ENCODE data around the gene CTU1.

CTU1 gene

DNA sequence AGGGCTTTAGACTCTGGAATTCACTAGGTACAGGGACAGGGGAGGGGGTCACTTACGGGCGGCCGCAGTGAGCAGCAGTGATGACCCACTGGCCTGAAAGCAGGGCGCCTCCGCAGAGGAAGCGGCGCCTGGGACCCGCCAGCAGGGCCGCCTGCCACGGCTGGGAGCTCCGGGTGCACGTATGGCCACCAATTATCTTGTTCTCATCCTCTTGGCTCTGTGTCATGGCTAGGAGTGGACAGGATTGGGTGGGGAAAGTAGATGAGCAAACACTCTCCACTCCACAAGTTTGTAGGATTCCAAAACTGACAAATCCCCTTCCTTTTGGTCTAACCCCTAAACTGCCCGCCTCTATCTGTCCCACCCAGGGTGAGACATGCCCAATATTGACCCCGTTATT is 26.7 kb downstream of the CTU1 start:
- DNase-seq = no peak

DNA sequence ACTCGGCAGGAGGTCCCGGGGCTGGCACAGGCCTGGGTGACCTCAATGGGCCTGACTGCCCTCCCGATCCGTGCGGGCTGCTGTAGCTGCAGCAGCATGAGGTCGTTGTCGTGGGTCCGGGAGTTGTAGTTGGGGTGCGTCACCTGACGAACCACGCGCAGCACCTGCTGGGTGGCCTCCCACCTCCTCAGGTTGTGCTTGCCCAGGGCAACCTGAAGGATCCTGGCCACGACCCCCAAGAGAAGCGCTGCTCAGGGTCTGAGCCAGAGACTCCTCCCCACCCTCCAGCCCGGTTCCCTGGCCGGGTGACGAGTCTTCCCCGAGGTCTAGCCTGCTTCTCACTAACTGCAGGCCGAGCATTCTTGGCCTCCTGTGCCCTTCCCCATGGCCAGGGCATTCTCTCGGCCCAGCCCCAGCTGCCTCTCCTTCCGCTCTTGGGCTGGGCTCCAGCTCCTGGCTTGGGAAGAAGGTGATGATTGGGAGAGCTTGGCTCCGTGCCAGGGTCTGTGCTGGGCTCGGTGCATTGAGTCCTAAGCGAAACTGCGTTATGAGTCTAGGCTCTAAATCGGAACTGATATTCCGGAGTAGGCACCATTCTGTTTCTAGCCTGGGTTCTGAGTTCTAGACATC is 28.6 kb downstream of the CTU1 start:
- no peak for DNase-seq

DNA sequence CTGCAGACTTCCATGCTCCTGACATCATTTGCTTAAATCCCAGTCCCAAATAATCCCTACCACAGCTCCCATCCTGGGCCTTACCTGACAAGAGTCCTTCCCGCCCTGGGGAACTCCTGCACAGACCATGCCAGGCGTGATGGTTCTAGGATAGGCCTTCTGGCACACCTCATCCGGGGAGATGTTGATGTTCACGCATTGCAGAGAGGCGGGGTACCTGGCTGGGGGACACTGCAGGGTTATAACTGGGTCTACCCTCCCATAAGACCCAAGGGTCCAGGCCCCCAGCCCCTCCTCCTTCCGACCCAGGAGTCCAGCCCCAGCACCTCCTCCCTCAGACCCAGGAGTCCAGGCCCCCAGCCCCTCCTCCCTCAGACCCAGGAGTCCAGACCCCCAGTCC is 29.5 kb downstream of the CTU1 start:
- DNase-seq = no peak

DNA sequence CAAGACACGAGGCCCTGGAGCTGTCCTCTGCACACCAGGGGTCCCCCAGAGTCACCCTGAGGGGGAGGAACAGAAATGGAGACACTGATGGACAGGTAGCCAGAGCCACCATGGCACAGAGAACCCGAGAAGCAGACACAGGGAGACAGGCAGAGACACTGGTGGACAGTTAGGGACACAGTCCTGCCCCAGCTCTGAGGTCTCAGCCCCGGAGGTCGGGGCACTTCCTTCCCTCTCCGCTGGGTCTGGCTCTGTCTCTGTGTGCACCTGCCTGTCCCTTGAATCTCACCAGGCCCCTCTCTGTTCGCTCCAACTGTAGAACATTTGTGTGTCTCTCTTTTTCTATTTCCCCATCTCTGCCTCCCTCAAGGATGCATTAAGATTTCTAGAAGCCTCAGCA is 30.1 kb downstream of the CTU1 start:
- no peak for DNase-seq

DNA sequence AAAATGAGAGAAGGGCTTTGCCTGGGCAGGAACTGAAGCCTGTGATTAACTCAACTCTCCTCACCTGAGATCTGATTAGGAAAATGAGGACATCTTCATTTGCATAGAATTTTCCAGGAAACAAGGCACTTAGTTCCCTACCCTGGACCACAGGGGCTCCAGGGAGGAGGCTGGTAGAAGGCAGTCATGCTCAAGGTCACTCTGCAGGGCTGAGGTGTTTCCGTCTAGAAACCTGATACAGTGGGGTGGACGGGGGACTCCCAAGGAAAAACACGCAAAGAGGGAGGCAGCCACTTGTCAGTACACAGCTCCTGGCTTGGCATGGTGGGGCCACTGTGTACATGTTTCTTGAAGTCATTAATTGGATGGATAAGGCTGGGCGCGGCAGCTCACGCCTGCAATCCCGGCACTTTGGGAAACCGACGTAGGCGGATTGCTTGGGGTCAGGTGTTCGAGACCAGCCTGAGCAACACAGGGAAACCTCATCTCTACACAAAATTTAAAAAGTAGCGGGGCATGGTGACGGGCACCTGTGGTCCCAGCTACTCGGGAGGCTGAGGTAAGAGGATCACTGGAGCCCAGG is 31.5 kb downstream of the CTU1 start:
- DNase-seq = no peak

DNA sequence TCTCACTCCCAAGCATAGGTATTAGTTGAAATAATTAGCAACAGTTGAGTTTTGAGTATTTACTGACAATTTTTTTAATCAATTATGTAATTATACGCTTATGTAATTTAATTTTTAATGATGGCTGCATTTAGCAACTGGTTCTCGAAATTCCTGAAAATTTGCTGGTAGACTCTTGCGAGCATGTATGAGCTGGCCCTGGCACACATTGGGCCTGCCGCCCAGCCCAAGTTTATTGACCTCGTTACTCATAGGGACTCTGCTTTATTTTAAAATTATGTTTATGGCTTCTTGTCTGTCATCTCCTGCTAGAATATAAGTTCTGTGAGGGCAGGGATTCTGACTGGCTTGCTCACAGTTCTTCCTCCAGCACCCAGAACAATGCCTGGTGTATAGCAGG is 32.2 kb downstream of the CTU1 start:
- DNase-seq = no peak

DNA sequence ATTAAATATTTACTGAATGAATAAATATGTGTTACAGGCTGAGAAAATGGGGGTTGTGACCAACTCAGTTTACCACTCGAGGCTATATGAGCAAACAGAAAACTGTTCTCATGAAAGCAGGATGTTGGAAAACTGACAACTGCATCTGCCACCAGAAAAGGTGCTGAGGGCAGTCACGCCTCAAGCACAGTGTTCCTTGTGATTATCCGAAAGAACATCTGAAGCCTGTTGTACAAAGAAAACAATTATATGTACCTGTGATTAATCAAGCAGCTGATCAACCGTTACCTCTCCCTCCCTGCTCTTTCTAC is 37.2 kb downstream of the CTU1 start:
- no peak for DNase-seq

DNA sequence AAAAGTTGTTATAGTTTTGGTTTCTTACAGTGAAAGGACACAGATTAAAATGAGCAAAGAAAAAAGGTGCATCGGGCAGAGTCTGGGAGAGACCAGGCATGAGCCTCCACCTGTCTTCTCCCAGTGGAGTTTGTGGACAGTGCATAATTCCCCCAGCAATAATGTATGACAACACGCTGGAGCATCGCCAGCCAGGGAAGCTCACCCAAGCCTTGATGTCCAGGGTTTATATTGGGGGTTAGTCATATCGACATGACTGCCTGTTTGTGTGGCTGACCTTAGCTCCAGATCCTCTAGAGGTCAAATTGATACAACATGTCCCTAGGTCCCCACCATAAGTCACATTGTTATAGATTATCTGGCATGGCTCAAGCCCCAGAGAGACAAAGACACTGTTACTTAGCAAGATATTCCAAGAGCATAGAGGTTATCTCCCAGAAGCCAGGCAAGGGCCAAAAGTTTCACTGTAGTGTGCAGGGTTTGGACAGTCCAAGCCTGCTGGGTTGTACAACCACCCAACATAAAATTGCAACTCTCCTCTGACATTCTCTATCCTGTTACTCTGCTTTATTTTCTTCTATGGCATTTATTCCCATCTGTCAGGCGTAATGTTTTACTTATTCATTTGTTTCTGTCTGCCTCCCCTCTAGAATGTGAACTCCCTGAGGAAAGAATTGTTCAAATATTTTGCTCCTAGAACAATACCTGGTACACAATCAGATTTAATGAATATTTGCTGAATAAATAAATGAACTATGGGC is 37.7 kb downstream of the CTU1 start:
- DNase-seq = no peak

DNA sequence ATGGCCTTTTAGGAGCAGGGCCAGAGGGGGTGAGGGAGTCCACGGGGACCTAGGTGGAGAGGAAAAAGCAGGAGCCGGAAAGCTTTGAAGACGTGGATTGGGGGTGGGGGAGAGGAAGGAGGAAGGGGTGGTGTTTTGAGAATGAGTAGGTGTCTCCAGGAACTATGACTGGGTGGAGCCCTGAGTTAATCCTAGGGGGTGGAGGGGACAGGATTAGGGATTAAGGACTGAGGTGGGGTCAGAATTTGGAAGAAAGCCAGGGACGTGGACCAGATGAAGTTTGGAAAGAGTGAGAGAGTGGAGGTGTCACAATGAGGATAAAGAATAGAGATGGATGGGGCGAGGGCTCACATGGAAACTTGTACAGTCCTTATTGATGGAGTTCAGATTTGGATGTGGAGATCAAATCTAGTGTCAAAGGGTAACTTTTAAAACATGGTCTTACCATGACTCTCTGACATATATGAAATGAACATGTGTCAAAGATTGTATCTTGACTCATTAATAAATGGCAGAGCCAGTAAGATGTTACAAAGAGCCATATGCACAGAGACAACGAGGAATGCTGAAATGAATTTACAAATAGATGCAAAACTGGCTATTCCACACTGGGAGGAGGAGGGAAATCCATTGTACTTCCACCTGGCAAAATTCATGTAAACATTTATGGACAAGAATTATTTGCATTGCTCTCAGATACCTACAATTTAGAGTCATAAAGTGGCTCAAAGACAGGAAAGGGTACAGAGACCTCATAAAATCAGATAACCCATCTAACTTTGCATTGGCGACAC is 41.6 kb downstream of the CTU1 start:
- DNase-seq = no peak

DNA sequence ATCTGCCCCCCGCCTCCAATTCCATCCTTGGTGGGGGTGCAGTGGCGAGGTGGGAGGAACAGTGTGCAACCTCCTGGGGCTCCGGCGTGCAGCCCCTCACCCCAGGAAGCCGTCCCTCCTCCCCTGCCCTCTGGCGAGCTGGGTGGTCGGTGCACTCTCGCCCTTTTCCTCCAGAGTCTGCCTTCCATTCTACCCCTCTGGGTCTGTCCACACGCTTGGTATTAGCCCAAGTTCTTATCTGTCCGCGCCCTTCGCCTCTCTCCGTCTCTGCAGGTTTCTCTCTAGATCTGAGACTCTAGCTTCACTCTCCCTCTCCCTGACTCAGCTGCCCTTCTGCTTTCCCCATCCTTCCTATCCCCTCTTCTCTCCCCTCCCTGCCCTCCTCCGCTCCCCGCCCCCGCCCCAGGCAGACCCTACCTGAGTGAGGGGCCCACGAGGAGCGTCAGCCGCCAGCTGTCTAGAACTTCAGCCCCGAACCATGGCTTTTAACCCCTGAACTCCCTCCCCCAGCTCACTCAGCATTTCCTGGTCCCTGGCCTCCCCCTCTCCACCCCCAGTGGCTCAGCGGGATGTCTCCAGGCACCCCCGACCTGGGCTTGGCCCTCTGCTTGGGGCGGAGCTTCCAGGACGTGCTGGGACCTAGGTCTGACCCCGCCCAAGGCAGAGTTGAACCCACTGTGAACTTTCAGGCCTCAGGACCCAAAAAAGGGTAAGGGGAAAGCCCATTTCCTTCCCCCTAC is 42.8 kb downstream of the CTU1 start:
- DNase-seq = no peak

DNA sequence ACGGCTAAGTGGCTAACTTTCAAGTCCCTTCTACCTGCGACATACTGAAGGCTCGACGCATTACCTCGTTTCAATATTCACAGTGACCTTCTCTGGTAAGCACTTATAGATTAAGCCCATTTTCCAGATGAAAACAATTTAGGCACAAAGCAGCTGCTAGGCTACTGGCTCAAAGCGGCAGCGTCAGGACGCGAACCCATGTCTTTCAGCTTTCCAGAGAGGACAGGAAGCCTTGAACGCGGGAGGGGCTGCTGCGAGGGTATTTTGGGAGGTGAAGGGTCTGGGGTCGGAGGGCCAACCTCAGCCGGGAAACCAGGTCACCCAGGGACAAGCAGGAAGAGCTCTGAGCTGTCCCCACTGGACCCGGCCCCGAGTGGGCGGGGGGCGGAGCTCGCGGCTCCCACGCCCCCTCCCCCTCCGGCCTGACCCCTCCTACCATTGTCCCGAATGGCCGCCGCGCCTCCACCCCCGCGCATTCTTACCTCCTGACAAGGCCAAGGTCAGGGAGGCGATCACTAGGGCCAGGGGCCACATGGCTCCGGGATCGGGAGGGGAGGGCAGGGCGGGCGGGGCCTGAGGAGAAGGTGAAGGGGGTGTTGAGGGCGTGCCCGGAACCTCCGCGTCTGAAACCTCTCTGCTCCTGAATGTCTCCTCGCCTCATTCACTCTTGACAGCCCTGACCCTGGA is 43.5 kb downstream of the CTU1 start, which contains the start of gene KLK13:
Gene KLK13, minus strand, starts transcription at position 559 of the 687 bp plus-strand sequence. Its CDS starts 25 bp downstream, at position 534.
- DNase-seq = no peak

DNA sequence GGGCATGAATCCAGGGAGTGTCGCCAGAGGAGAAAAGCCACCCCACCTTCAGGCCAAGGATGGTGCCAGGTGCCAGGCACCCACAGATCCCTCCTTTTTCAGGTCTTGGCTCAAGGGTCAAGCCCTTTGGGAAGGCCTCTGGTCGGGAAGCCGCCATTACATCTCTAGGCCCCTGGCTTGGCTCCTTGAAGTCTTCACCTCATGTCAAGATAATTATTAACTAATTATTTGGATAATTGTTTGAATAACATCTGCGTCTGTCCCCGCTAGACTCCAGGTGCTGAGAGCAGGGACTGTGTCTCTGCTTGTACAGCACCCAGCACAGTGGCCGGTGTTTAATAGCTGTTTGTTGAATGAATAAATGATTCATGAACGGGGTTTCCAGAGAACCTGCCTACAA is 44.5 kb downstream of the CTU1 start:
- no peak for DNase-seq

DNA sequence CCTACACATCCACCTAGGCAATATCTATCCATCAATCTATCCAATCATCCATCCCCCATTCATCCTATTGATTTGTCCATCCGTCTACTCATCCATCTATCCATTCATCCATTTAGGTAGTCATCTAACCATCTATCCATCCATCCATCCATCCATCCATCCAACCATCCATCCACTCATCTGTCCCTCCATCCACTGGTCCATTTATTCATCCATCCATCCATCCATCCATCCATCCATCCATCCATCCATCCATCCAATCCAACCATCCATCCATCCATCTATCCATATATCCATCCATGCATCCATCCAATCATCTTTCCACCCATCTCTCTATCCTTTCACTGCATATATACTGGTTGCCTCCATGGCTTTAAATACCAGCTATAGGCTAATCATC is 47.2 kb downstream of the CTU1 start:
- no peak for DNase-seq

DNA sequence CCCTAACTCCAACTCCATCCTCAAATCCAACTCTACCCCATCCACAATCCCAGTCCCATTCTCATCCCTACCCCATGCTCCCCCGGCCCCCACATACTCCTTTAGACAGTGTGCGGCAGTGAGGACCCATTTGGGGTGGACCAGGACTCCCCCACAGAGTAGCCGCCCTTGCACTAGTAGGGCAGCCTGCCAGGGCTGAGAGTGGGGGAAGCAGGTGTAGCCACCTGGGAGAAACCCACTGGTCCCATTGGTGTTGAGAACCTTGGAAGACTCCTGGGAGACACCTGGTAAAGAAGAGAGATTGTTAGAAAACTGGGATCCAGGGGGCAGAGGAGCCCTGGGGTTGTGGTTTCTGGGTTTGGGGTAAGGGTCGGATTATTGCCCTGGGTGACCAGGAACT is 47.9 kb downstream of the CTU1 start:
- DNase-seq = no peak

DNA sequence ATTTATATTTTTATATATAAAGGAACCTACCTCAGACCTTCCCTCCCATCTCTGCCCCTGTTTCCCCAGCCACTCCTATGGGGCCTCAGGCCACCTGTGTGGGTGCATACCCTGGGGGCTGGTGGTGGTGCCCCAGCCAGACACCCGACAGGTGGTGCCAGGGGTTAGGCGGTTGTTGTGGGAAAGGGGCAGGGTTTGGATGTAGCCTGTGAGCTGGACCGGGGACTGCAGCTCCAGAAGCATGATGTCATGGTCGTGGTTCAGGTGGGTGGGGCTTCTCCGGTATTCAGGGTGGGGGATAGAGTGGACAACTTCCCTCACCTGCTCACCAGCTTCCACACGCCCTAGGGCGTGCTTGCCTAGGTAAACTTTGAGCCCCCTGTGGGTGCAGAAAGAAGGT is 48.5 kb downstream of the CTU1 start:
- no peak for DNase-seq

DNA sequence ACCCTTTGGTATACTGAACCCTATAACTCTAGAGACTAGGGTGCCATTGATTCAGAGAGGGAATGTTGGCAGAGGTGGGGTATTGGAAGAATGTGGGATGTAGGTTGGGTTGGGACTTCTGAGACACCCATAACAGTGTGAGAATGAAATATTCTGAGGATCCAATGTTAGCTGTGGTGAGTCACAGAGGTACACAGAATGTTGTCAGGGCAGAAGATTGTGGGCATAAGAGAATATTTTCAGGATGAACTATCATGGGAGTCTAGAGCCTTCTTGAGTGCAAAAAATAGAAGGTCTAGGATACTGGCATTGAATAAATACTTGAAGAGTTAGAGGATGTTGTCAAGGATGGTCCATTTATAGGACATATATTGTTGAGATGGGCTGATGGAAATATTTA is 52.3 kb downstream of the CTU1 start:
- DNase-seq = no peak

Data from CD4-positive, alpha-beta T cell treated with Interleukin-15 for 1 hour (primary cell).